Osteoblast (primary cell): ENCODE results near the gene COL27A1. TPM values are rescaled to one million over a fixed set of nuclear protein-coding genes. Genes with fewer than 3 reads are reported as not detected.

Experiments
- DNase-seq: peaks from one replicate; pipeline ENCODE4 v3.0.0; 2011; ENCODE audit warnings: low spot score, mixed read lengths; ENCODE audit not compliant: insufficient read length; ENCODE audit errors: missing footprints
- H2AFZ ChIP-seq: 2 replicates; pipeline ENCODE4 v1.6.0; 2011; ENCODE audit warnings: mild to moderate bottlenecking, low read length
- H3K27ac ChIP-seq: 2 replicates; pipeline ENCODE4 v1.5.1; 2011; ENCODE audit warnings: mild to moderate bottlenecking, low read depth, low read length, moderate library complexity
- H3K27me3 ChIP-seq: 2 replicates; pipeline ENCODE4 v1.6.0; 2012; ENCODE audit warnings: mild to moderate bottlenecking, control low read depth, inconsistent platforms, low read length, moderate library complexity; ENCODE audit not compliant: insufficient read depth
- H3K36me3 ChIP-seq: 2 replicates; pipeline ENCODE4 v1.5.1; 2011; ENCODE audit warnings: mild to moderate bottlenecking, low read length, control low read depth, moderate library complexity; ENCODE audit not compliant: insufficient read depth
- H3K4me1 ChIP-seq: 2 replicates; pipeline ENCODE4 v1.5.1; 2011; ENCODE audit warnings: mild to moderate bottlenecking, low read length, control low read depth, moderate library complexity; ENCODE audit not compliant: insufficient read depth
- H3K4me2 ChIP-seq: 2 replicates; pipeline ENCODE4 v1.6.0; 2011; ENCODE audit warnings: mild to moderate bottlenecking, low read length; ENCODE audit not compliant: insufficient read depth
- H3K4me3 ChIP-seq: fragments of 200-600 bp; sonication (generic); 3 replicates; pipeline ENCODE4 v1.5.1; 2012; ENCODE audit warnings: mild to moderate bottlenecking, low read length, inconsistent platforms; ENCODE audit not compliant: insufficient read depth
- H3K79me2 ChIP-seq: 2 replicates; pipeline ENCODE4 v1.6.0; 2012; ENCODE audit warnings: mild to moderate bottlenecking, low read length, control low read depth, inconsistent platforms; ENCODE audit not compliant: insufficient read depth
- H3K9me3 ChIP-seq: 2 replicates; pipeline ENCODE4 v1.5.1; 2011; ENCODE audit warnings: low read depth, low read length, control low read depth
- H4K20me1 ChIP-seq: 2 replicates; pipeline ENCODE4 v1.6.0; 2012; ENCODE audit warnings: mild to moderate bottlenecking, low read length, control low read depth; ENCODE audit not compliant: insufficient read depth
- total RNA-seq: library from RNA; depleted of rRNA; stranded (reverse); fragments of >200 nt; gene quantifications from 2 replicates; pipeline ENCODE4 v1.2.3, GENCODE V29; 2012
- TF ChIP-seq, protein P1 (sequence below): IDR thresholded peaks from 2 replicates; pipeline ENCODE4 v1.5.1; 2011; ENCODE audit warnings: mild to moderate bottlenecking, low read depth, low read length, moderate library complexity; ENCODE audit errors: extremely low read depth

COL27A1 gene
- total RNA-seq, 1 donor, result 10.1 TPM

DNA sequence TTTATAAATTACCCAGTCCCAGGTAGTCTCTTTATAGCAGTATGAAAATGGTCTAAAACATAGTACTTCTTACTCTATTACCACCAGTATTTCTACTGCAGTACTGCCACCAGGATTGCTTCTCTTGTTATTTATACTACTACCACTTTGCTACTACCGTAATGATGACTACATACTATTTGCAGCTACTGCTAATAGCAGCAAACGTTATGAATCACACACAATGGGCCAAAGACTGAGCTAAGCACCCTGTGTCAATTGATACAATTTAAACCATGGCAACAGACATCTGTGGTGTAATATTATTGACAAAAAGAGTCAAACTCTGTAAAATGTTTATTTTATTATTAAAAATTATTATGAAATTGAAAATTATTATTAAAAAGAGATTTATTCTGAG, 41.0 kb upstream of the COL27A1 start:
- Histone ChIP-seq H4K20me1 (no peaks in the 10 kb centered on the region), H3K27ac (no peak overlapping the region), H3K36me3 (no peaks in the 10 kb centered on the region), H3K4me1 (peaks cover 26% of the 10 kb centered on the region), H3K79me2 (no peaks in the 10 kb centered on the region), H2AFZ (no peak overlapping the region), H3K9me3 (no peaks in the 10 kb centered on the region), H3K4me2 (no peak overlapping the region), H3K27me3 (peaks cover 30% of the 10 kb centered on the region), H3K4me3 (no peak overlapping the region)
- peak; percentile 76 for DNase-seq
- TF ChIP-seq, protein P1, sequence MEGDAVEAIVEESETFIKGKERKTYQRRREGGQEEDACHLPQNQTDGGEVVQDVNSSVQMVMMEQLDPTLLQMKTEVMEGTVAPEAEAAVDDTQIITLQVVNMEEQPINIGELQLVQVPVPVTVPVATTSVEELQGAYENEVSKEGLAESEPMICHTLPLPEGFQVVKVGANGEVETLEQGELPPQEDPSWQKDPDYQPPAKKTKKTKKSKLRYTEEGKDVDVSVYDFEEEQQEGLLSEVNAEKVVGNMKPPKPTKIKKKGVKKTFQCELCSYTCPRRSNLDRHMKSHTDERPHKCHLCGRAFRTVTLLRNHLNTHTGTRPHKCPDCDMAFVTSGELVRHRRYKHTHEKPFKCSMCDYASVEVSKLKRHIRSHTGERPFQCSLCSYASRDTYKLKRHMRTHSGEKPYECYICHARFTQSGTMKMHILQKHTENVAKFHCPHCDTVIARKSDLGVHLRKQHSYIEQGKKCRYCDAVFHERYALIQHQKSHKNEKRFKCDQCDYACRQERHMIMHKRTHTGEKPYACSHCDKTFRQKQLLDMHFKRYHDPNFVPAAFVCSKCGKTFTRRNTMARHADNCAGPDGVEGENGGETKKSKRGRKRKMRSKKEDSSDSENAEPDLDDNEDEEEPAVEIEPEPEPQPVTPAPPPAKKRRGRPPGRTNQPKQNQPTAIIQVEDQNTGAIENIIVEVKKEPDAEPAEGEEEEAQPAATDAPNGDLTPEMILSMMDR, result no peak

DNA sequence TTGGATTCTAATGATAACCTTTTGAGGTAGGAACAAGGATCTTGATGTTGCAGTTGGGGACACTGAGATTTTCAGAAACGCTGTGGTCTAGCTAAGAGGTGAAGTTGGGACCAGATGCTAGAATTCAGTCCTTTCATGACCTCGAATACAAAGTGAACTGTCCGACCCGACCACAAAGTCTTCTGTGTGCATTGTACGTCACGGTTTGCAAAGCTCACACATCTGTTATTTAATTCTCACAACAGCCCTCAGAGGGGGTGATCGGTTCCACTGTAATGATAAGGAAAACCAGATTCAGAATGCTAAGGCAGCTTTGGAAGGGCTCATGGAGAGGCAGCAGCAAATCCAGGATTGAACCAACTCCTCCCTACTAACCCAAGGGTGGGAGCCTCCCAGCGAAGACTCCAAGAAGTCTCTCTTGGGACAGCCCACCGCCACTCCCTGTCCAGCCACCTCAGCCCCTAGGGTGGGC, 39.6 kb upstream of the COL27A1 start:
- H4K20me1 ChIP-seq, result no peaks in the 10 kb centered on the region
- H3K4me1 ChIP-seq, result peaks cover 19% of the 10 kb centered on the region
- no peaks in the 10 kb centered on the region for H3K79me2 ChIP-seq
- no peaks in the 10 kb centered on the region for H3K9me3 ChIP-seq
- peaks cover 31% of the 10 kb centered on the region for H3K27me3 ChIP-seq
- H3K4me3 ChIP-seq, result no peak overlapping the region
- no peak overlapping the region for H3K27ac ChIP-seq
- TF ChIP-seq, protein P1, result no peak
- H3K4me2 ChIP-seq, result no peak overlapping the region
- no peaks in the 10 kb centered on the region for H3K36me3 ChIP-seq
- peak; percentile 17 for DNase-seq
- no peak overlapping the region for H2AFZ ChIP-seq

DNA sequence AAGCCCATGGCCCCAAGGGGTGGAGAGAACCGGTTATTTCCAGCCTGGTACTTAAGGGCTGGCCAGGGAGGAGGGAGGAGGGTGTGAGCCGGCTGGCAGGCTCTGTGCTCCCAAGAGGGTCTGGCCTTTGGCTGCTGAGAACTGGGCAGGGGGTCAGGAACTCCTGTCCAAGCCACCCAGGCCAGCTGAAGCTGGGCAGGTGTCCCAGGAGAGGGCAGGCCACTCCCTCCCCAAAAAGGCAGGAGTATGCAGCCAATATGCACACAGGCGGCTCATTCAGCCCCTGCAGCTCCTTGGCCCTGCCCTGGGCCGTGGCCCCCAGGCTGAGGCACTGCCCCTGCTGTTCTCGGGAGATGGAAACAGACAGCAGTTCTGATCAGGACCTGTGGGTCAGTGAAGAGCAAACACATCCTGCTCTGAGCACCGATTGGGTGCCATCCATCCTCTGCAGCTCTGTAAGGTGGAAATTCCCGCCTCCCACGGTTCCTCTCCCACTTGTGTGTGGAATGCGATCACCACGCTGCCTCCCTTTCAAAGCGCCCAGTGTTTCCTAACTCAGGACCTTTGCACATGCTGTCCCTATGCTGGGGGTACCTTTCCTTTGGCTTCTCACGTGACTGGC, 39.1 kb upstream of the COL27A1 start:
- H3K4me3 ChIP-seq, result no peak overlapping the region
- H3K9me3 ChIP-seq, result no peaks in the 10 kb centered on the region
- no peak overlapping the region for H3K4me2 ChIP-seq
- no peaks in the 10 kb centered on the region for H3K36me3 ChIP-seq
- no peak overlapping the region for H2AFZ ChIP-seq
- no peak overlapping the region for H3K27ac ChIP-seq
- H3K27me3 ChIP-seq, result peaks cover 31% of the 10 kb centered on the region
- H3K79me2 ChIP-seq, result no peaks in the 10 kb centered on the region
- H3K4me1 ChIP-seq, result peaks cover 20% of the 10 kb centered on the region
- no peaks in the 10 kb centered on the region for H4K20me1 ChIP-seq
- DNase-seq, result peak; percentile 58
- TF ChIP-seq, protein P1, result no peak

DNA sequence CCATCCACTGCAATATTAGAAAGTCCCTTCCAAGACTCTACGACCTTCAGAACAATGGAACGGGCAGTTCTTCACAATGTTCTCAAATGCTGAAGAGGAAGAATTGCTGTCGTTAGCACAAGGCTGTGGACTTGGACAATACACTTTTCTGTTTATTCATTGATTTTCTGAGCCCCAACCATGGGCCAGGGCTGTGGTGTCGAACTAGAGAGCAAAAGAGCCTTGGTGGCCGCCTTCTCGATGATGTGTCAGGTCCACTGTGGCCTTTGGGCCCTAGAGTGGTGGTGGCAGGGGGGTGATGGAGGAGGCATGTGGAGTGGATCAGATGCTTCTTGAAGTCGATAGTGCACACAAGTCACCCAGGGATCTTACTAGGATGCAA, 37.7 kb upstream of the COL27A1 start:
- no peaks in the 10 kb centered on the region for H3K36me3 ChIP-seq

More for the DNA sequence above, 37.7 kb upstream of the COL27A1 start:
- TF ChIP-seq, protein P1, result no peak
- H3K27ac ChIP-seq, result no peak overlapping the region
- no peak overlapping the region for H3K4me3 ChIP-seq
- H3K79me2 ChIP-seq, result no peaks in the 10 kb centered on the region
- H3K9me3 ChIP-seq, result no peaks in the 10 kb centered on the region
- H2AFZ ChIP-seq, result no peak overlapping the region
- H3K27me3 ChIP-seq, result peaks cover 31% of the 10 kb centered on the region
- DNase-seq, result peak; percentile 36
- no peaks in the 10 kb centered on the region for H4K20me1 ChIP-seq
- H3K4me2 ChIP-seq, result no peak overlapping the region
- peaks cover 28% of the 10 kb centered on the region for H3K4me1 ChIP-seq
